SH-SY5Y (cell line): ENCODE results near the gene TSSK6.

Experiments used
- GATA2 ChIP-seq: IDR thresholded peaks from 2 replicates; pipeline ENCODE4 v1.6.1; 2011; ENCODE audit warnings: mild to moderate bottlenecking, low read depth, low read length
- GATA3 ChIP-seq: IDR thresholded peaks from 2 replicates; pipeline ENCODE4 v1.6.1; 2011; ENCODE audit warnings: low read depth, mild to moderate bottlenecking, low read length, moderate library complexity

DNA sequence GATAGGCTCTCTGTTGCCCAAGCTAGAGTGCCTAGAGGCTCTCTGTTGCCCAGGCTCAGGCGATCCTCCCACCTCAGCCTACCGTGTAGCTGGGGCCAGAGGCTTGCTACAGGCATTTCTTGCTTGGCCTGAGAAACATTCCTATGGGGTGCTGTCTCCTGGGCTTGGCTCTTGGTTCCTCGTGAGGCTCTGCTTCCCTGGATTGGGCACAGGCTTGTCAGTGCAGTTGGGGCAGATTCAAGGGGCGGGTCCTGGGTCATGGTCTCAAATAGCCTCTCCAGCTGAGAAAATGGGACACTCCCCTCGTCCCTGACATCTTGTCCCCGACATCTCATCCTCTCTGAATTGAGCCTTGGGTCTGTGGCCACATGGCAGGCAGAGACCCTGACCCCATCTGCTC is 4.9 kb downstream of the TSSK6 start:
- TF ChIP-seq GATA2 (no peak), GATA3 (no peak)
